Inflammatory macrophage treated with lipopolysaccharide for 1 hour (primary cell): Measurements from ENCODE around the gene TMTC1.
"Not testable (repeated sequence)": the region's sequence is repeated elsewhere in the genome, so short reads cannot be mapped to it uniquely, and the experiment has no call there.

Source experiments
- DNase-seq, 2 donors: peaks; one replicate each; pipeline ENCODE4 v3.0.0-alpha.2; 2020 to 2022

The TMTC1 gene

GRCh38 chr12:29656762-29657538 lies 126.8 kb downstream of the TMTC1 start:
- no peak for DNase-seq

- no peak for DNase-seq
These were observed 127.9 kb downstream of the TMTC1 start for GRCh38 chr12:29655861-29656260.

- no peak for DNase-seq
These were observed 130.5 kb downstream of the TMTC1 start for GRCh38 chr12:29653286-29653685.

- no peak for DNase-seq
These were observed 133.4 kb downstream of the TMTC1 start for GRCh38 chr12:29650371-29650770.

GRCh38 chr12:29649722-29650121 lies 134.0 kb downstream of the TMTC1 start:
- no peak for DNase-seq

DNA sequence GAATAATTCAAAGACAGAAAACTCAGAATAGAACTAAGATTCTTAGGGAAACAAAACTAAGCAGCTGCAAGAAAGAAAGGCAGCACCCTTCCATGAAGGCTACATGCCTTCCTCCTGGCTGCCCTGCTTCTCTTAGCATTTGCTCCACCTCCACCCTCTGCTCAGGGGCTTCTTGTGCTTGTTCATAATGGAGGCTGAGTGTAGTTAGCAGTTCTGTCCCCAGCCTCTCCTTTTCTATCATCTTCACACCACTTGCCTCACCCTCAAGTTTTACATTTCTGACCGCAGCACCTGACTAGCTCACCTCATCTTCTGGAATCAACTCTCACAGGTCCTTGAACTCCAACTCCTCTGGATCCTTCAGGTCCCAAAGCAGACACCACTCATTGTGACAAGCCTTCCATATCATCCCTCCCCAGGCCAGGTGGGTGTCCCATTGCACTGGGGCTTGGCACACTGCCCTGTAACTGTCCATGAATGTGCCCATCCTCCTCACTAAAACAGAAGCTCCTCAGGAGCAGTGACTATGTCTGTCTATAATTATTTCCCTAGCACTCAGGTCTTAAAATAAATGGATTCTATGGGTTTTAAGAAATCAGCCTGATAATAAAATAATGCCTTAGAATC lies 139.1 kb downstream of the TMTC1 start:
- no peak for DNase-seq

GRCh38 chr12:29640589-29641345 lies 143.0 kb downstream of the TMTC1 start:
- DNase-seq, result no peak

GRCh38 chr12:29639893-29640495 lies 143.7 kb downstream of the TMTC1 start:
- DNase-seq, result no peak

GRCh38 chr12:29638528-29638927 lies 145.2 kb downstream of the TMTC1 start:
- no peak for DNase-seq

DNA sequence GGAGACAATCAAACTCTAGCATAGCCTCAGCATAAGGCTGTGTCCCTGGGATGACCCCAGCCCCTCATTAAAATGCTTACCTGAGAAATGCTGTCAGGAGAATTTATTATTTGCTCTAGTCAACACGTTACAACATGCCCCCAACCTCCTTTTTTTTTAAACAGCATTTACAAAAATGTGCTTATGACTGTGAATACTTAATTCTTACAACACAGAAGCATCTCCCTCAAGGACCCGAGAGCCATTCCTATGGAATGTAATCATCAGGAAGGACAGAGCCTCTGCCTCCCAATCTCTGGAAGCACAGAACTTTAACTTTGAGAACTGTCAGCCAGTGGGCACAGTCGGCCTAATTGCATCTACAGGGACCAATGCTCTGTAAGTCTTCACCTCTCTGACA lies 149.7 kb downstream of the TMTC1 start:
- no peak for DNase-seq

DNA sequence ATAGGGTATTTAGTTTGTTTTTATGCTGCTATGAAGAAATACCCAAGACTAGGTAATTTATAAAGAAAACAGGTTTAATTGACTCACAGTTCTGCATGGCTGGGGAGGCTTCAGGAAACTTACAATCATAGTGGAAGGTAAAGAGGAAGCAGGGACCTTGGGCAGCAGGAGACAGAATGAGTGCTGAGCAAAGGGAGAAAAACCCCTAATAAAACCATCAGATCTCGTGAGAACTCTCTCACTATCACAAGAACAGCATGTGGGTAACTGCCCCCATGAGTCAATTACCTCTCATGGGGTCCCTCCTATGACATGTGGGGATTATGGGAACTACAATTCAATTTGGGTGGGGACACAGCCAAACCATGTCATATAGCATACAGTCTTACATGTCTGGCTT lies 153.6 kb downstream of the TMTC1 start:
- not testable (repeated sequence) for DNase-seq

GRCh38 chr12:29627221-29627620 lies 156.5 kb downstream of the TMTC1 start:
- no peak for DNase-seq

DNA sequence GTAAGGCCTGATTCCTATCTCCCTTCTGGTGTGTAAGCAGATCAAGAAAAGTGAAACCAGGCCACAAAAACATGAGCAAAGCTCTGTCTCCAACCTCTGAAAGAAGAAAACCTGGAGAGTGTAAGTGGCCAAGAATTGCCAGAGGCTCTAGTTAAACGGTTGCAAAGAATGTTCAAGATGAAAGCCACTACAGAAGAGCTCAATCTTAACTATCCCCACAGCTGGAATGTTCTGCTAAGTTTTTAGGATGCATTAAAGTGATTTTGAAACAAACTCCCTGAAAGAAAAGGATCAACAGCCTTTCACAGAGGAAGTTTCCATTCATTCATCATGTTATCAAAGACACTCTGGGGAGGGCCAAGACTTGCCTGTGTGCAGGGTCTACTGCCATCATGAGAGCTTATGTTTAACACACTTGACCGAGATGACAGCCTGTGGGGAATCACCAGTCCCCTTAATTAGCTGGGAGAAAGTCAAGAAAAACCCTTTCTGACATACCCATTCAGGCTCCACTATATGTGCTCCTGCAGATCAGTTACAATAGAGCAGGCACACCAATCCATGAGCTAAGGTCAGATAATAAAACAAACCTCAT lies 158.3 kb downstream of the TMTC1 start:
- no peak for DNase-seq

- no peak for DNase-seq
These were observed 161.5 kb downstream of the TMTC1 start for GRCh38 chr12:29622251-29622650.

GRCh38 chr12:29620030-29620429 lies 163.7 kb downstream of the TMTC1 start:
- DNase-seq, result no peak

DNA sequence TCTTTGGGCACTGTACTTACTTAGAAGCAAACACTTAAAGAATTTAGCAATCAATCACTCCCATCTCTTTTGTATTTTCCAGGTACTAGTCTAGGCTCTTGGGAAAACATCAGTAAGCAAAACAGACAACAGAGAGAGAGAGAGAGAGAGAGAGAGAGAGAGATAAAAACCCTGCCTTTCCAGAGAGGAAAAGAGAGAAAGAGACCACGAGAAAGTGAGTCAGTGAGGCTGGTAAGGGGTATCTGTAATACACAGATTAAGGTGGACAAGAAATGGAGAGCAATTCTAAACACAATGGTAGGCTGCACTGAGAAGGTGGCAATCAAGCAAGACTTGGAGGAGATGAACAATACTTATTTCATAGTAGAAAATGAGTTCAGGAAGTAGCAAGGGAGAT lies 166.3 kb downstream of the TMTC1 start:
- DNase-seq, result no peak

- DNase-seq, result no peak
These were observed 166.9 kb downstream of the TMTC1 start for GRCh38 chr12:29616664-29617406.

DNA sequence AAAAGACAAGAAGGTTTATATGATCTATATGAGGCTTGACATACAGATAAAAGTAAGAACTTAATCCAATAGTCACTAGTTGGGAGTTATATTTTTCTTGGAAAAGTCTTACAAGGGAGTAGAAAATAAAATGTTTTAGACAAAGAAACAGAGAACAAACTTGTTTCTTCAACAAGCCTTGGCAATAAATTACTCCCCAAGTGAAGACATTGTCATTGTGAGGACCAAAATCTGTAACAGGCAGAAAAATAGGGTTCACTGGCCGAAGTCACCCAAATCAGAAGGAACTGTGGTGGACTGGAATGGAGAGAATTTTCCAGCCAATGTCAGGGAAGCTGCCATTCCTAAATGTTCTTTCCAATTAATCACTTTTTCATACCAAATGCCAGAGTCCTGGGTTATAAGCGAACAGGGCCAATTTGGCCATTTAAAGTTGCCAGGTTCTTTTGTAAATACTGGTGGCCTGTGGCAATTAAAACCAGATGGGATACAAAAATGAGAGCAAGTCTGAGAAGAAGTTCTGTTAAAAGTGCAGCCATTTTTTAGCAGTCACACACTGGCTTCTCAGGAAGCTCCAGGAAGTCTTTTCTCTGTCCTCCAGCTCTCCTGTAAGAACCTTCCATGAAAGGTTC lies 168.9 kb downstream of the TMTC1 start:
- no peak for DNase-seq

DNA sequence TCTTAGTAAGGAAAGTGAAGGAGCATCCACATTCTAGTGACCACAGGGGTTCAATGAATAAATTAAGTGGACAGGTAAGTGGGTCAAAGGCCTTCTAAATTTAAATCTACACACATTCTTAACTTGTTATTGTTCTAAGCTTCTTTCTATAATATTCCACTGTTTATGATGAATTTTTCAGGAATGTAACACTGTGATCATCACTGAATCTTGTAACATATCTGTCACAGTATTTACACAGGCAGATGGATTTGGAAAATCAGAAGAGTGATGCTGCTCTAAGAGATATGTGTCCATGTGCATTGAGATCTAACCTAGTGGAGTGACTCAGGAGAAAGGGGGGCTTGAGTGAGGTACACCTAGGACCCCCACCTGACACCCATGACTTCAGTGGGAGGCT lies 170.8 kb downstream of the TMTC1 start:
- DNase-seq, result no peak

- DNase-seq, result no peak
These were observed 171.8 kb downstream of the TMTC1 start for GRCh38 chr12:29611906-29612305.

GRCh38 chr12:29610473-29611170 lies 173.1 kb downstream of the TMTC1 start:
- DNase-seq, result peak in 1 of 2 donors; percentile 2
